Measurements from ENCODE around the gene SCGB1C2. TPM values are rescaled to one million over a fixed set of nuclear protein-coding genes. Genes with fewer than 3 reads are reported as not detected.

SCGB1C2 gene
- total RNA-seq, 1 experiment from 2014 or later, result not detected

DNA sequence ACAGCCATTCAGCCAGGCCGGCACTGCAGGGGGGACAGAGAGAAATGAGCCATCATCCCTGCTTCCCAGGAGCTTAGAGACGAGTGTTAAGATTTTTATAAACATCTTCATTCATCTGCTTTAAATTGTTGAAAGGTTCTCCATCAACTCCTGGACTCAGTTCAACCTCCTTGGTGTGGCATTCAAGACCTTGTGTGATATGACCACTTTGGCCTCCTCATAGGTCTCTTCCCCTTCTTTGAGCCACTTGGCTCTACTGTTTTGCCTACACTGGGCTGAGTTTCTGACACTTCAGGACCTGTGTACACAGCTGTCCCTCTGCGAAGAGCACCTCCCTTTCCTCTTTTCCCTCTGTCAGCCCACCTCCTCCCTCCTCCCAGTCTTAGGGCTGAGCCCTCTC, 39.8 kb downstream of the SCGB1C2 start:
- H3K27ac ChIP-seq, result no peak overlapping the region
- peak in 1 of 2 experiments; percentile 10 for DNase-seq
- H3K9me3 ChIP-seq (replicated peaks), result no peaks in the 10 kb centered on the region
- H3K27me3 ChIP-seq, result no peaks in the 10 kb centered on the region
- H3K4me1 ChIP-seq, result peaks cover under 1% of the 10 kb centered on the region; the same call in 1 of the 2 replicates
- H3K4me3 ChIP-seq, result no peak overlapping the region
- H3K36me3 ChIP-seq, result no peaks in the 10 kb centered on the region

DNA sequence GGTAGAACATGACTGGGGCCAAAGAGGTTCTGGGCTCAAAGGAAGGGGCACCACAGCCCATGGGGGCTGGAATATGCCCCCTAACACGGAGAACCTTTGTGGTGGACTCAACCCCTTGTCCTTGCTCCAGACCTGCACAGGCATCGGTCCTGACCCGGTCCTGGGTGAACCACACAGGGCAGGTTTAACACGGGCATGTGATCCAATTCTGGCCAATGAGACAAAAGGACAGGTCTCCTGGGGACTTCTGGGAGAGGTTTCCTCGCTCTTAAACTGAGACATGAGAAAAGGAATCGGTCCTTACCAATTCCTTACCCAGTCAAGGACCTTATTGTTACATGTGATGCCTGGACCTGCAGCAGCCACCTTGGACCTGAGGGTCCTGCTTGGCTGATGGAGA, 40.4 kb downstream of the SCGB1C2 start:
- H3K4me3 ChIP-seq, result no peak overlapping the region
- no peaks in the 10 kb centered on the region for H3K36me3 ChIP-seq
- no peaks in the 10 kb centered on the region for H3K27me3 ChIP-seq
- DNase-seq, result no peak
- H3K4me1 ChIP-seq, result peaks cover 7% of the 10 kb centered on the region; the same call in 1 of the 2 replicates
- H3K9me3 ChIP-seq (replicated peaks), result no peaks in the 10 kb centered on the region
- H3K27ac ChIP-seq, result no peak overlapping the region

DNA sequence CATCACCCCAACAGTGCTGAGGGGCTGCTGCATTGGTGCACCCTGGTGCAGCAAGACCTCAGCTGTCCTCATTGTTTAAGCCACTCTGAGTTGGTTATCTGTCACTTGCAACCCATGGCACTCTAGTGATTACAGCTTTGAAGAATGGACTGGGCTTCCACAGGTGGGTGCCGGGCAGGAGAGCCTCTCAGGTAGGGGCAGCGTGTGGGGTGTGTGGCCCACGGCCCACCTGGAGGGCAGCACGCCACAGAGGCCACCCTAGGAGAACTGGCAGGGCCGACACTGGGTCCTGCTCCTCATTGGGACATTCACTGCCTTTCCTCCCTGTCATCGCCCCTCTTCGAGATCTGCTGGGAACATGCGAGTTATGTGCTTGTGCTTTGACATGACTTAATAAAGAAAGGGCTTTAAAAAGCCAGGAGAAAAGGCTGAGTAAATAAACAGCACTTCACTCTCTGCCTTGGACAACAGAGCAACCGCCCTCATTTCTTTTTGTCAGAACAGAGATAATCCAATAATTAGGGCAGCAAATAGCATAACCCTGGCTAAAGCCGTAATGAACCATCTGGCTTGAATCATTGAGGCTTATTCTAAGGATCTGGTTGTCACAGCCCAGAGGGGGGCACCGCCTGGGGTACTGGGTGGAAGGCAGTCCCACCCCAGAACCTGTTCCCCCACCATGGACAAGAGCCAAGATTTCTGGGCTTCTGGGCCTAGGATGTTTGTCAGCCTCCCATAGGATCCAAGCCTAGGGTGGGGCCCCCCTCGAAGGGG, 41.1 kb downstream of the SCGB1C2 start:
- Histone ChIP-seq H3K27me3 (no peaks in the 10 kb centered on the region), H3K9me3 (replicated peaks) (no peaks in the 10 kb centered on the region), H3K27ac (no peak overlapping the region), H3K4me3 (no peak overlapping the region), H3K4me1 (peaks cover 10% of the 10 kb centered on the region; the same call in 1 of the 2 replicates), H3K36me3 (no peaks in the 10 kb centered on the region)
- DNase-seq, result no peak

DNA sequence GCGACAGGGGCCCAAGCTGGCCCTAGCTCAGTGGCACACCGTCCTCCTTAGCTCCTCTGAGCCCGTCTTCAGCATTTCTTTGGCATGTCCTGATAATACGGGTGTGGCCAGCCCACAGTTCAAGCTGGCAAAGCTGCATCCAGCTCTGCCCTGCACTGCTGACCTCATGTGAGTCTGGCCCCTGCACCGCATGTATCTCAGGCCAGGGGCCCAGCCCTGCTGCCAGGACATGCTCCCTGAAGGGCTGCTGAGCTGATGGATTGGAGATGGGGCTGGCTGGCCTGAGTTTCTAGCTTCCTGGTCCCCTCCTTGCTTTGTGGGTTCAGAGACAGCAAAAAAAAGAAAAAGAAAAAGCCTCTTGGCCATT, 41.7 kb downstream of the SCGB1C2 start:
- Histone ChIP-seq H3K27me3 (no peaks in the 10 kb centered on the region), H3K4me1 (peaks cover 10% of the 10 kb centered on the region; the same call in 1 of the 2 replicates), H3K4me3 (no peak overlapping the region), H3K9me3 (replicated peaks) (no peaks in the 10 kb centered on the region), H3K36me3 (no peaks in the 10 kb centered on the region), H3K27ac (no peak overlapping the region)
- DNase-seq, result no peak

DNA sequence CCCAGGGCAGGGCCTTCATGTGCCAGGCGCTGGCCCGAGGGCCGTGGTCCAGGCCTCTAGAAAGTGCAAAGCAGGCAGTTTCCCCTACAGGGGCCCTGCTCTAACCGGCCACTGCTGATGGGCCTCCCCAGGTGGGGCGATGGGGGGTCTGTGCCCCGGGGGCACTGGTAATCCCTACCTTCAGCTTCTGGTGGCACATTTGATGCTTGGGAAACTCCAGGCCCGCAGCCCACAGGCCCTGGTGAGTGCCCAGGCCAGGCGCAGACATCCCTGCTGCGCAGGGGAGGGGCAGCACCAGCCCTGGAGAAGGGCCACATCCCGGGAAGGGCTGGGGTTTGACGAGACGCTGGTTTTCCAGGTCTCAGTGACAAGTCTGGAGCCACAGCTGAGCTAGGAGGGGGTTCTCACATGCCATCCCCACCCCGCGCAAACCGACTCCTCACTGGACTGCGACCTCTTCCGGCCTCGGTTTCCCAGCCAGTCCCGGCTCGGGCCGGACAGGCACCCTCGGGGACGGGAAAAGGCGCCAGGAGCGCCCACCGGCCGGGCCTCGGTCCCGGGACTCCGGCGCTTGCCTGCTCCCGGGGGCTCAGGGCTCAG, 42.5 kb downstream of the SCGB1C2 start:
- Histone ChIP-seq H3K27me3 (no peaks in the 10 kb centered on the region), H3K27ac (no peak overlapping the region), H3K4me1 (peaks cover 10% of the 10 kb centered on the region; the same call in 1 of the 2 replicates), H3K36me3 (no peaks in the 10 kb centered on the region), H3K4me3 (no peak overlapping the region), H3K9me3 (replicated peaks) (no peaks in the 10 kb centered on the region)
- no peak for DNase-seq

DNA sequence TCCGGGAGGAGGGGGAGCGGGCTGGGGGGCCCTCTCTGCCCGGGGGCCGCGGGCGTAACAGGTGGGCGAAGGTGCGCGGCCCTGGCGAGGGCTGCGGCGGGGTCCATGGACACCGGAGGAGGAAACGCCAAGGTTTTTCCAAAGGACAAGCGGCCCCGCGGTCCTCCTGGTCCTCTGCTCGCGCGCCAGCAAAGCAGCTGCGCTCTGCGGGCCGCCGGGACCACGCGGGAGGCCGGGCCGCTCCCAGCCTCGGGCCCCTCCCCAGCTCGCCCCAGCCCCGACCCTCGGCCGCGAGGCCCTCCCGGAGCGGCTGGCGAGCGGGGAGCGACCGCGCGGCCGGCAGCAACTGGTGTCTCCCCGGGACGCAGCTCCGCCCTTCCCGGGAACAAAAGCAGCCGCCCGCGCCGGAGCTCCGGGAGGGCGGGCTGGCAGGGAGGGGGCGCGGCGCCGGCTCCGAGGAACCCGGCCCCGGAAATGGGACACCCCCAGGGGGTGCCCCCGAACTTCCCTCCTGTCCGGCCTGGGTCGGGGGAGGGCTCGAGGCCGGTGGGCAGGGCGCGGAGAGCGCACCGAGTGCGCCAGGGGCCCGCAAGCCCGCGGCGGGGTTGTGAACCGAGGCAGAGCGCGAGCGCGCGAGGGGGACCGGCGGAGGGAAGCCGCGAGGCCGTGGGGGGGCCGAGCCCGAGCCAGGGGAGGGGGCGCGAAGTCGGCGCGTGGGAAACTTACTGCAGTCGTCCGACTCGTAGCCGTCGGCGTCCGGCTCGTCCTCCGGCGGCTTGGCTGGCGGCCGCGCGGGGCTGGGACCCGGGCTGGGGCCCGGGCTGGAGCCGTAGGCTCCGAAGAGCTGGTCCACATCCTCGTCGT, 43.2 kb downstream of the SCGB1C2 start:
- Histone ChIP-seq H3K9me3 (replicated peaks) (no peaks in the 10 kb centered on the region), H3K36me3 (no peaks in the 10 kb centered on the region), H3K4me1 (peaks cover 10% of the 10 kb centered on the region; the same call in 1 of the 2 replicates), H3K4me3 (no peak overlapping the region), H3K27ac (no peak overlapping the region), H3K27me3 (no peaks in the 10 kb centered on the region)
- no peak for DNase-seq

DNA sequence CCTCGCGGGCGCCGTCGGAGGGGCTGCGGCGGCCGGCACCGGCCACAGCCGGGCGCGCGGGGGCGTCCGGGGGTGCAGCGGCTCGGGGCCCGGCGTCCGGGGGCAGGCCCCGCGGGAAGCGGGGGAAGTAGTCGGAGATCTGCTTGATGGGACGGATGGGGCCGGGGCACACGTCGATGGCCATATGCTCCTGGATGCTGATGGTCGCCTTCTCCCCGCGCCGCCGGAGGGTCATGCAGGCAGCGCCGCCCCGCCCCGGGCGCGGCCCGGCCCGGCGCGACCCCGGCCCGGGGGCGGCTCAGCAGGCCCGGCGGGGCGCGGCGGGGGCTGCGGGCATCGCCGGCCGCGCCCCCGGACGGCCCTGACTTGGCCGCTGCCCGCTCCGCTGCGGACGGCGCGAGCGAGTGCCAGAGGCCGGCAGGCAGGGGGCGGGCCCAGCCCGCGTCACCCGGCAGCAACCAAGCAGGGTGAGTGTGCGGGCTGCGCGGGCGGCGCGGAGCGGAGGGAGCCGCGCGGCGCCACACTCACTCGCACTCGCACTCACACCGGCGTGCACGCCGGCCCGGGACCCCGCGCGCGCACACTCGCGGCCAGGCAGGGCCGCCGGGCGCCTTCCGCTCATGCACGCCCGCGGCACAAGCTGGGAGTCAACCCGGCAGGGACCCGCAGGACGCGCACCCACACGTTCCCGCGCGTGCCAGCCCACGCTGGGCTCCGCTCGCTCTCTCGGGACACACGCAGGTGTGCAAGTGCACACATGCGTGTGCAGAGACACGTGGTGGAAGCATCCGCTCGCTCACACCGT, 44.1 kb downstream of the SCGB1C2 start, which contains the start of gene DOC2B:
TSS of gene DOC2B (minus strand) at position 406 of the 805 bp plus-strand sequence. CDS start at position 235, 171 bp downstream.
- Histone ChIP-seq H3K4me1 (peaks cover 10% of the 10 kb centered on the region; the same call in 1 of the 2 replicates), H3K4me3 (no peak within 1 kb of the TSS), H3K9me3 (replicated peaks) (no peaks in the 10 kb centered on the region), H3K27ac (no peak within 1 kb of the TSS), H3K27me3 (no peaks in the 10 kb centered on the region), H3K36me3 (no peaks in the 10 kb centered on the region)
- DNase-seq, result no peak

DNA sequence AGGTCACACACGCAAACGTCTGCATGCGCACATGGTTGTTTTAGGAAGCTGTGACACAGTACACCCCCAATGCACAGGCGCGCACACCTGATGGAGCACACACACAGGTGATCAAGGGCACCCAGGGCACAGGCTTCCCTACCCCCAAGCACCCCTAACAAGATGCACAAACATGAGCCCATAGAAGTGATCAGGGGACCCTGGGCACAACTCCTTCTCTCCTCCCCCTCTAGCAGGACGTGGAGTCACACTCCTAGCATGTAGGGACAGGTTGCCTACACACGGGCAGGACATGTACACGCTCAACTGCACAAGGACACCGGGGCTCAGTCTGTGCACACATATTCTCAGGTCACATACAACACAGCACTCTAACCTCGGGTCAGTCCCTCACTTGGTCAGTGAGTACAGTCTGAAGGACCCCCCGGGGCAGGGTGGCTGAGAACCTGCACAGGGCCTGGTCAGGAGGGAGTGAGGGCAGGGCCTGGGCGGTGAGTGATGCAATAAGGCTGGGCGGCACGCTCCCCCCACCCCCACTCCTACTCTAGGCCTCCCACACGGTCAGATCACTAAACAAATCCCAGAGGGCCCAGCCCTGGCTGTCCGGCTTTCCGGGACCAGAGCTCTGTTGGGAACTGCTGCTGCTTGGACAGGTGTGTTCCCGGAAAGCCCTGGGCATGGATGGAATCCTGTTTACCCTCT, 44.8 kb downstream of the SCGB1C2 start:
- H3K4me1 ChIP-seq, result peaks cover 10% of the 10 kb centered on the region; the same call in 1 of the 2 replicates
- H3K4me3 ChIP-seq, result no peak overlapping the region
- no peaks in the 10 kb centered on the region for H3K9me3 ChIP-seq (replicated peaks)
- H3K27ac ChIP-seq, result no peak overlapping the region
- peak in 1 of 2 experiments; percentile 30 for DNase-seq
- no peaks in the 10 kb centered on the region for H3K27me3 ChIP-seq
- H3K36me3 ChIP-seq, result no peaks in the 10 kb centered on the region

DNA sequence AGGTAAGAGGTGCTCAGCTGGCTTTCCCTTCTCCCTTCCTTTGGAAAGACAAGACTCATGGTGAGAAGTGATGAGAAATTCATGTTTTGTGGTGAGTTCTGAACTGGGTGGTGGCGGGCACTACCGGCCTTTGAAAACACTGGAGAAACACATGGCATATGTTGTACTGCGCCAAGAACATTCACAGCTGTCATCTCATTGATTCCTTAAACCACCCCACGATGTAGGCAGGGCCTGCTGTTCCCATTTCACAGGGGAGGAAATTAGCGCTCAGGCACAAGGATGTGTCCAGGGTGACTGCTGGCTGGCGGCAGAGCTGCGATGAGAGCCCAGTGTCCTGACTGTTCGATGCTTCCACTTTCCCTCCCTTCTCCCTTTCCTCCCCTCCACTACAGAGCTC, 45.7 kb downstream of the SCGB1C2 start:
- Histone ChIP-seq H3K36me3 (no peaks in the 10 kb centered on the region), H3K4me3 (no peak overlapping the region), H3K27ac (no peak overlapping the region), H3K27me3 (no peaks in the 10 kb centered on the region), H3K9me3 (replicated peaks) (no peaks in the 10 kb centered on the region), H3K4me1 (peaks cover 10% of the 10 kb centered on the region; the same call in 1 of the 2 replicates)
- peak in 1 of 2 experiments; percentile 8 for DNase-seq

DNA sequence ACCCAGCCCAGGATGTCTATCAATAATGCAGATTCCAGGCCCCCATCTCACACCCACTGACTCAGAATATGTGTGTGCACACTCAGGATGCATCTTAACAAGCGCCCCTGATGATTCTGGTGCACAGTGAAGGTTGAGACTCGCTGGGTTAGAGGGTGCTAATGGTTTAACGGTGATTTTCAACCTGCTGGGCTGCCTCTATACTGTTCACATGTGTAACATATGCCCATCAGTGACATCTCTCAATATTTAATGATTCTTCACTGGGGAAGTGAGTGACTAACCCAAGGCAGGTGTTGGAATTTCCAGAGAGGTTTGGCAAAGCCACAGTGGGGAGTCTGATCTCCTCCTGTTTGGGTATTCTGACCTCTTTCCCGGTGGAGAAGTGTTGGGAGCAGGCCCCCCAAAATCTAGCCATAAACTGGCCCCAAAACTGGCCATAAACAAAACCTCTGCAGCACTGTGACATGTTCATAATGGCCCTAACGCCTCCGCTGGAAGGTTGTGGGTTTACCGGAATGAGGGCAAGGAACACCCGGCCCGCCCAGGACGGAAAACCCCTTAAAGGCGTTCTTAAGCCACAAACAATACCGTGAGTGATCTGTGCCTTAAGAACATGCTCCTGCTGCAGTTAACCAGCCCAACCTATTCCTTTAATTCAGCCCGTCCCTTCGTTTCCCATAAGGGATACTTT, 48.2 kb downstream of the SCGB1C2 start:
- no peaks in the 10 kb centered on the region for H3K36me3 ChIP-seq
- no peaks in the 10 kb centered on the region for H3K27me3 ChIP-seq
- H3K27ac ChIP-seq, result no peak overlapping the region
- H3K9me3 ChIP-seq (replicated peaks), result no peaks in the 10 kb centered on the region
- H3K4me3 ChIP-seq, result no peak overlapping the region
- H3K4me1 ChIP-seq, result peaks cover 10% of the 10 kb centered on the region; the same call in 1 of the 2 replicates
- no peak for DNase-seq

DNA sequence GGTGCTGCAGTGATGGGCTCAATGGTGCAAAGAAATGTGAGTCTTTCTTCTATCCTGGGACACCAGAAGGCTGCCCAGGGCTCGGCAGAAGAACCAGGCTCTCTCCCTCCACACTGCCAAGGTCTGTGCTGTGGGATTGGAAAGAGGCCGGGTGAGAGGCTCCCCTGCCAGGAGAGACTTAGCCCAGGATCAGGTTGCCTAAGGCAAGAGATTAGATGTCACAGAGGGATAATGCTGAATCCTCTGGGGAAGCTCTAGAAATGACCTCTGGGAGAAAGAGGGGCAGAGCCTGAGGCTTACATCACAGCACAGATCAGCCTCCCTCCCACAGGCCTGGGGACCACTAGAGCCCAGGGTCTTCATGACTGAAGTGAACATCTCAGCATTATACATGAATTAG, 49.8 kb downstream of the SCGB1C2 start:
- H3K27me3 ChIP-seq, result no peaks in the 10 kb centered on the region
- H3K4me1 ChIP-seq, result peaks cover 10% of the 10 kb centered on the region; the same call in 1 of the 2 replicates
- H3K27ac ChIP-seq, result no peak overlapping the region
- no peak for DNase-seq
- no peak overlapping the region for H3K4me3 ChIP-seq
- no peaks in the 10 kb centered on the region for H3K36me3 ChIP-seq
- no peaks in the 10 kb centered on the region for H3K9me3 ChIP-seq (replicated peaks)
